ENCODE results near the gene ZW10. TPM values are rescaled to one million over a fixed set of nuclear protein-coding genes. Genes with fewer than 3 reads are reported as not detected.

The ZW10 gene

GRCh38 chr11:113684496-113684895, 89.0 kb downstream of the ZW10 start:
- H3K4ac ChIP-seq (ENCODE audit: low read depth in 1 of 2, low read length in 2 of 2) = no peak overlapping the region
- no peak overlapping the region for H2BK5ac ChIP-seq (ENCODE audit: low read depth, low read length, poor library complexity, severe bottlenecking)
- 67% methylated on average over 4 of the region's 5 CpGs for WGBS
- no peak overlapping the region for H4K91ac ChIP-seq (ENCODE audit: low read length)
- H2BK15ac ChIP-seq (ENCODE audit: low read depth, poor library complexity, severe bottlenecking) = no peak overlapping the region
- no peak overlapping the region for H2AFZ ChIP-seq (ENCODE audit: low read depth, low read length)
- H3K18ac ChIP-seq (ENCODE audit: low read depth in 1 of 2, low read length in 2 of 2) = no peak overlapping the region
- H3K36me3 ChIP-seq (ENCODE audit: control insufficient read depth in 1 of 2, insufficient read depth in 2 of 2, low read depth in 1 of 2, low read length in 2 of 2) = peaks cover 0 to 3% of the 10 kb centered on the region in 2 experiments
- no peaks in the 10 kb centered on the region for H3K79me1 ChIP-seq (replicated peaks; ENCODE audit: low read length, poor library complexity, severe bottlenecking)
- no peak overlapping the region for H2BK120ac ChIP-seq (ENCODE audit: low read depth, low read length)
- DNase-seq = no peak
- H3K27me3 ChIP-seq (ENCODE audit: control insufficient read depth in 1 of 2, insufficient read depth in 1 of 2, low read length in 2 of 2) = peaks cover 60 to 63% of the 10 kb centered on the region in 2 experiments
- H4K8ac ChIP-seq (ENCODE audit: low read length) = no peak overlapping the region
- H3K4me3 ChIP-seq (ENCODE audit: insufficient read depth in 1 of 2, low read depth in 1 of 2, low read length in 2 of 2) = no peak overlapping the region
- no peak overlapping the region for H3K4me2 ChIP-seq (ENCODE audit: low read length, poor library complexity, severe bottlenecking)
- no peak overlapping the region for H3K14ac ChIP-seq (ENCODE audit: low read length in 2 of 2)
- H3K4me1 ChIP-seq (ENCODE audit: control insufficient read depth, insufficient read depth, low read depth, low read length) = peaks cover 10% of the 10 kb centered on the region
- H3K23ac ChIP-seq (ENCODE audit: low read length in 2 of 2) = no peak overlapping the region
- no peak overlapping the region for H3K27ac ChIP-seq (ENCODE audit: low read length, poor library complexity, severe bottlenecking)
- no peak overlapping the region for H2BK12ac ChIP-seq (ENCODE audit: low read length in 2 of 2)
- H3K9me3 ChIP-seq (ENCODE audit: control insufficient read depth, low read length) = no peaks in the 10 kb centered on the region
- no peak overlapping the region for H3K9ac ChIP-seq (ENCODE audit: low read length)
- H2AK5ac ChIP-seq (ENCODE audit: low read length, severe bottlenecking) = no peak overlapping the region

- WGBS = 81% methylated on average over 6 of the region's 6 CpGs
Observed at GRCh38 chr11:113683481-113684046, 89.9 kb downstream of the ZW10 start.

More at GRCh38 chr11:113683481-113684046, 89.9 kb downstream of the ZW10 start:
- H2BK120ac ChIP-seq (ENCODE audit: low read depth, low read length) = no peak overlapping the region
- no peak overlapping the region for H4K8ac ChIP-seq (ENCODE audit: low read length)
- H3K4me2 ChIP-seq (ENCODE audit: low read length, poor library complexity, severe bottlenecking) = no peak overlapping the region
- no peak overlapping the region for H3K4me3 ChIP-seq (ENCODE audit: insufficient read depth in 1 of 2, low read depth in 1 of 2, low read length in 2 of 2)
- H3K4me1 ChIP-seq (ENCODE audit: control insufficient read depth, insufficient read depth, low read depth, low read length) = peaks cover 10% of the 10 kb centered on the region
- no peak overlapping the region for H2AFZ ChIP-seq (ENCODE audit: low read depth, low read length)
- no peak overlapping the region for H2BK15ac ChIP-seq (ENCODE audit: low read depth, poor library complexity, severe bottlenecking)
- peaks cover 0 to 2% of the 10 kb centered on the region in 2 experiments for H3K36me3 ChIP-seq (ENCODE audit: control insufficient read depth in 1 of 2, insufficient read depth in 2 of 2, low read depth in 1 of 2, low read length in 2 of 2)
- H4K91ac ChIP-seq (ENCODE audit: low read length) = no peak overlapping the region
- H2BK12ac ChIP-seq (ENCODE audit: low read length in 2 of 2) = no peak overlapping the region
- H2BK5ac ChIP-seq (ENCODE audit: low read depth, low read length, poor library complexity, severe bottlenecking) = no peak overlapping the region
- H3K9ac ChIP-seq (ENCODE audit: low read length) = no peak overlapping the region
- no peak for DNase-seq
- no peak overlapping the region for H3K27ac ChIP-seq (ENCODE audit: low read length, poor library complexity, severe bottlenecking)
- no peaks in the 10 kb centered on the region for H3K79me1 ChIP-seq (replicated peaks; ENCODE audit: low read length, poor library complexity, severe bottlenecking)
- no peaks in the 10 kb centered on the region for H3K9me3 ChIP-seq (ENCODE audit: control insufficient read depth, low read length)
- H3K23ac ChIP-seq (ENCODE audit: low read length in 2 of 2) = no peak overlapping the region
- H3K27me3 ChIP-seq (ENCODE audit: control insufficient read depth in 1 of 2, insufficient read depth in 1 of 2, low read length in 2 of 2) = peaks cover 67 to 72% of the 10 kb centered on the region in 2 experiments
- no peak overlapping the region for H3K18ac ChIP-seq (ENCODE audit: low read depth in 1 of 2, low read length in 2 of 2)
- H2AK5ac ChIP-seq (ENCODE audit: low read length, severe bottlenecking) = no peak overlapping the region
- H3K4ac ChIP-seq (ENCODE audit: low read depth in 1 of 2, low read length in 2 of 2) = no peak overlapping the region
- no peak overlapping the region for H3K14ac ChIP-seq (ENCODE audit: low read length in 2 of 2)

Small RNA genes lying within 50 kb of the gene (small RNA-seq; reads per million reads assigned to genes)
- not detected for gene LRRC37A13P (ENCODE audit: low read depth)
- not detected for gene RPS29P19 (ENCODE audit: low read depth)

Measured in mesenchymal stem cell (in vitro differentiated cells and primary cell).